ENCODE results near the gene MBD6.

GRCh38 chr12:57554897-57555296 lies 32.3 kb downstream of the MBD6 start:
- TF ChIP-seq TAF1 (IDR thresholded peaks at IDR 0.05; ENCODE audit: low read depth) (no peak), USF1 (IDR thresholded peaks at IDR 0.05) (no peak), RAD21 (IDR thresholded peaks at IDR 0.05; ENCODE audit: low read depth) (no peak), EP300 (IDR thresholded peaks at IDR 0.05; ENCODE audit: borderline replicate concordance) (no peak), YY1 (IDR thresholded peaks at IDR 0.05; ENCODE audit: low read depth) (no peak), CREB1 (IDR thresholded peaks at IDR 0.05; ENCODE audit: low read depth) (no peak), CEBPB (IDR thresholded peaks at IDR 0.05) (no peak), TEAD4 (IDR thresholded peaks at IDR 0.05) (no peak), ZBTB7A (IDR thresholded peaks at IDR 0.05; ENCODE audit: low read depth) (no peak), EGR1 (IDR thresholded peaks at IDR 0.05) (no peak), NFIC (IDR thresholded peaks at IDR 0.05) (no peak)
- TF ChIP-seq, protein P1, sequence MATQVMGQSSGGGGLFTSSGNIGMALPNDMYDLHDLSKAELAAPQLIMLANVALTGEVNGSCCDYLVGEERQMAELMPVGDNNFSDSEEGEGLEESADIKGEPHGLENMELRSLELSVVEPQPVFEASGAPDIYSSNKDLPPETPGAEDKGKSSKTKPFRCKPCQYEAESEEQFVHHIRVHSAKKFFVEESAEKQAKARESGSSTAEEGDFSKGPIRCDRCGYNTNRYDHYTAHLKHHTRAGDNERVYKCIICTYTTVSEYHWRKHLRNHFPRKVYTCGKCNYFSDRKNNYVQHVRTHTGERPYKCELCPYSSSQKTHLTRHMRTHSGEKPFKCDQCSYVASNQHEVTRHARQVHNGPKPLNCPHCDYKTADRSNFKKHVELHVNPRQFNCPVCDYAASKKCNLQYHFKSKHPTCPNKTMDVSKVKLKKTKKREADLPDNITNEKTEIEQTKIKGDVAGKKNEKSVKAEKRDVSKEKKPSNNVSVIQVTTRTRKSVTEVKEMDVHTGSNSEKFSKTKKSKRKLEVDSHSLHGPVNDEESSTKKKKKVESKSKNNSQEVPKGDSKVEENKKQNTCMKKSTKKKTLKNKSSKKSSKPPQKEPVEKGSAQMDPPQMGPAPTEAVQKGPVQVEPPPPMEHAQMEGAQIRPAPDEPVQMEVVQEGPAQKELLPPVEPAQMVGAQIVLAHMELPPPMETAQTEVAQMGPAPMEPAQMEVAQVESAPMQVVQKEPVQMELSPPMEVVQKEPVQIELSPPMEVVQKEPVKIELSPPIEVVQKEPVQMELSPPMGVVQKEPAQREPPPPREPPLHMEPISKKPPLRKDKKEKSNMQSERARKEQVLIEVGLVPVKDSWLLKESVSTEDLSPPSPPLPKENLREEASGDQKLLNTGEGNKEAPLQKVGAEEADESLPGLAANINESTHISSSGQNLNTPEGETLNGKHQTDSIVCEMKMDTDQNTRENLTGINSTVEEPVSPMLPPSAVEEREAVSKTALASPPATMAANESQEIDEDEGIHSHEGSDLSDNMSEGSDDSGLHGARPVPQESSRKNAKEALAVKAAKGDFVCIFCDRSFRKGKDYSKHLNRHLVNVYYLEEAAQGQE (IDR thresholded peaks at IDR 0.05; ENCODE audit: low read depth) = no peak
- TF ChIP-seq, protein P2, sequence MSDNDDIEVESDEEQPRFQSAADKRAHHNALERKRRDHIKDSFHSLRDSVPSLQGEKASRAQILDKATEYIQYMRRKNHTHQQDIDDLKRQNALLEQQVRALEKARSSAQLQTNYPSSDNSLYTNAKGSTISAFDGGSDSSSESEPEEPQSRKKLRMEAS (IDR thresholded peaks at IDR 0.05) = no peak
